ENCODE data around the gene ZNF441. TPM values are rescaled to one million over a fixed set of nuclear protein-coding genes. Genes with fewer than 3 reads are reported as not detected.

ZNF441 gene
- total RNA-seq, 1 experiment from 2014 or later: 1.8 TPM

GRCh38 chr19:11752244-11752736, 14.5 kb upstream of the ZNF441 start (continued):
- TF ChIP-seq ARID4B (CRISPR knock-in tag; IDR thresholded peaks at IDR 0.05; ENCODE audit: borderline replicate concordance) (no peak), HMGXB4 (CRISPR knock-in tag; IDR thresholded peaks at IDR 0.05) (no peak), TP53 (CRISPR knock-in tag; IDR thresholded peaks at IDR 0.05) (no peak), CBFB (CRISPR knock-in tag; IDR thresholded peaks at IDR 0.05; ENCODE audit: low read depth) (no peak), ZNF512 (CRISPR knock-in tag; IDR thresholded peaks at IDR 0.05; ENCODE audit: borderline replicate concordance) (no peak)

GRCh38 chr19:11754663-11755062, 12.1 kb upstream of the ZNF441 start:
- H3K4me3 Mint-ChIP-seq: no peak overlapping the region
- TF ChIP-seq CREB1 (CRISPR knock-in tag; IDR thresholded peaks at IDR 0.05): no peak
- no peak for TF ChIP-seq GABPB1 (CRISPR knock-in tag; IDR thresholded peaks at IDR 0.05)
- no peak for TF ChIP-seq JAZF1 (CRISPR knock-in tag; IDR thresholded peaks at IDR 0.05)
- TF ChIP-seq CREM (CRISPR knock-in tag; IDR thresholded peaks at IDR 0.05): no peak
- TF ChIP-seq ZNF281 (CRISPR knock-in tag; IDR thresholded peaks at IDR 0.05): no peak
- no peak for TF ChIP-seq IRF2 (CRISPR knock-in tag; IDR thresholded peaks at IDR 0.05; ENCODE audit: borderline replicate concordance, low read depth)
- H3K9me3 Mint-ChIP-seq: peaks cover 71% of the 10 kb centered on the region
- ATAC-seq (no peak), DNase-seq (ENCODE audit: low spot score) (no peak)
- H3K36me3 Mint-ChIP-seq: no peaks in the 10 kb centered on the region; the same call in 1 of the 2 replicates
- H3K4me1 Mint-ChIP-seq: no peaks in the 10 kb centered on the region
- H3K27ac Mint-ChIP-seq: no peak overlapping the region
- H3K27me3 Mint-ChIP-seq (ENCODE audit: low read depth): peaks cover 39% of the 10 kb centered on the region
- CTCF ChIA-PET: no interaction called here
- POLR2A ChIA-PET: no interaction called here

- ChIA-PET POLR2A (interaction anchor here (0.7 kb wide), 1 partner anchor 23 kb away, joined by 5 read pairs; no protein-coding TSS in a partner anchor), CTCF (no interaction called here)
- ATAC-seq (no peak), DNase-seq (ENCODE audit: low spot score) (no peak)
- no peaks in the 10 kb centered on the region for H3K4me1 Mint-ChIP-seq
- H3K36me3 Mint-ChIP-seq: no peaks in the 10 kb centered on the region
- no peak for TF ChIP-seq NFATC4 (CRISPR knock-in tag; IDR thresholded peaks at IDR 0.05)
- TF ChIP-seq GTF2I (CRISPR knock-in tag; conservative IDR thresholded peaks at IDR 0.05): no peak
- TF ChIP-seq TP53 (CRISPR knock-in tag; IDR thresholded peaks at IDR 0.05): no peak
- no peak for TF ChIP-seq ETV6 (CRISPR knock-in tag; IDR thresholded peaks at IDR 0.05)
- H3K4me3 Mint-ChIP-seq: no peak overlapping the region
- H3K27me3 Mint-ChIP-seq (ENCODE audit: low read depth): peaks cover 49% of the 10 kb centered on the region
- H3K27ac Mint-ChIP-seq: no peak overlapping the region
- H3K9me3 Mint-ChIP-seq: peaks cover 48% of the 10 kb centered on the region
Observed at GRCh38 chr19:11756965-11757364, 9.8 kb upstream of the ZNF441 start.
